Activated CD4-positive, alpha-beta T cell treated with anti-CD3 and anti-CD28 coated beads, Interleukin-2, amount 10 ng/mL, durations not matched to agents 24 days and 14 days (primary cell): ENCODE measurements around the gene SLC43A2. TPM values are rescaled to one million over a fixed set of nuclear protein-coding genes. Genes with fewer than 3 reads are reported as not detected.
"Not testable (repeated sequence)": the region's sequence is repeated elsewhere in the genome, so short reads cannot be mapped to it uniquely, and the experiment has no call there.

Experiments used
- DNase-seq: peaks from one replicate; pipeline ENCODE4 v3.0.0; 2022
- H3K27ac Mint-ChIP-seq: one replicate; pipeline ENCODE4 v1.8.0; 2022; ENCODE audit warnings: mild to moderate bottlenecking, mixed read lengths
- H3K27me3 Mint-ChIP-seq: one replicate; pipeline ENCODE4 v1.8.0; 2022; ENCODE audit warnings: mixed read lengths
- H3K36me3 Mint-ChIP-seq: one replicate; pipeline ENCODE4 v1.8.0; 2022; ENCODE audit warnings: low read depth, mild to moderate bottlenecking, mixed read lengths
- H3K4me1 Mint-ChIP-seq: one replicate; pipeline ENCODE4 v1.8.0; 2021; ENCODE audit warnings: mixed read lengths
- H3K4me3 Mint-ChIP-seq: one replicate; pipeline ENCODE4 v1.8.0; 2022; ENCODE audit warnings: mild to moderate bottlenecking, moderate library complexity, mixed read lengths
- H3K9me3 Mint-ChIP-seq: one replicate; pipeline ENCODE4 v1.8.0; 2021; ENCODE audit warnings: mixed read lengths
- intact Hi-C: fragments of 100-400 bp; cut with micrococcal nuclease; formaldehyde crosslinking; loops from one replicate; pipeline ENCODE4 v1.15.1; 2023
- total RNA-seq: library from RNA; stranded (reverse); gene quantifications from 2 replicates; pipeline ENCODE4 v1.2.3, GENCODE V29; 2022

Gene SLC43A2
- total RNA-seq, 1 donor from 2014 or later = 2.8 TPM

DNA sequence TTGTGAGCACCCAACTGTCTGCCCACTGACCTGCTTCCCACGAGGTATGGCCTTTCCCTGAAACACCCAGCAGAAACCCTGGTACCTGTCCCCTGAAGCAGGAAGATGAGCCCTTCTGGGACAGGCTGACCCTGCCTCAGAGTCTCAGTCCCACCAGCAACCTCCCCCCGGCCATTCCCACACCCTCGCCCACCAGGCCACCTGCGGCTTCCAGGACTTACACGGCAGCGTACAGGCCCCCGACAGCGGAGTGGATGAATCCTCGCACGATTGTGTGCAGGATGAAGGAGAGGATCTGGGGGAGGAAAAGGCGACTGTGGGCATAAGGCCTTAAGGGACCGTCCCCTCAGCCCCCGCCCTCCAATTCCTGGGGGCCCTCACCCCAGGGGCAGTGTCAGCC is 50.6 kb downstream of the SLC43A2 start:
- Mint-ChIP-seq H3K27me3 (no peaks in the 10 kb centered on the region), H3K27ac (no peak overlapping the region), H3K9me3 (no peaks in the 10 kb centered on the region), H3K36me3 (no peaks in the 10 kb centered on the region), H3K4me3 (no peak overlapping the region), H3K4me1 (peaks cover 8% of the 10 kb centered on the region)
- intact Hi-C loops = no loop called here
- no peak for DNase-seq

DNA sequence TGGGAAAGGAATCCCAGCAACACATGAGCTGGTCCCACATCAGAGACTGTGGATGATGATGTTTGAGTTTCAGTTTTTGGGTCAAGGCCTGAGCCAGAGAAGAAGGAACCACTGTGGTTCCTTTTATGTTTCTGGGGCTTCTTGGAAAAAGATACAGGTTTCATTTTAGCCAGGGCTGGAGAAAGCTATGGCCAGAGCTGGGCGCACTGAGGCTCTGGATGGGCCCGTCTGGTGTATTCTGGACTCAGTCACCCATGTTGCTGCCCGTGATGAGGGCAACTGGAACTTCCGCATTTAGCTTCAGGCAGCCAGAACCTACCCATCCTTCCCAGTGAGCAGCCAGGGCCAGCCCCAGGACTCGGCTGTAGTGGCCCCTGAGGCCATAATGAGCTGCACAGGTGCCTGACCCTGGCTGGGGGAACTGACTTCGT is 51.0 kb downstream of the SLC43A2 start:
- peak overlapping the region; percentile 51 for H3K27ac Mint-ChIP-seq
- H3K36me3 Mint-ChIP-seq = no peaks in the 10 kb centered on the region
- no peak for DNase-seq
- H3K4me1 Mint-ChIP-seq = peaks cover 8% of the 10 kb centered on the region
- H3K27me3 Mint-ChIP-seq = no peaks in the 10 kb centered on the region
- H3K4me3 Mint-ChIP-seq = no peak overlapping the region
- intact Hi-C loops = no loop called here
- no peaks in the 10 kb centered on the region for H3K9me3 Mint-ChIP-seq

DNA sequence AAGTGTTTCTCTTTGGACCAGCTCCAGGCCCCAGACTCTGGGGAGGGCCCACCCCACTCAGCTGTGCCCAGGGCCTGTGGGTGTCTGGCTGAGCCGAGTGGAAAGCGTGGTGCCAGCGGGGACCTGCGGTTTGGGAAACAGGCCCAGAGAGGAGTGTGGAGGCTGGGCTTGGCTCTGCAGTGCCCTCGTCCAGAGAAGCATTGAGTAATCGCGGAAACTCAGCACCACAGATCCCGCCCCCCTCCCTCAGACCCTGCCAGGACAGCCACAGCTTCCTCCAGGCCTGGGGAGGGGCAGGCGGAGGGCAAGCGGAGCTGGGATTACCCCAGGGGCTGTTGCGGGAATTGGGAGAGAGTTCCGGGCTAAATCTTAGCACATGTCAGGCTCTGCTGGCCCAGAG is 51.5 kb downstream of the SLC43A2 start:
- no peaks in the 10 kb centered on the region for H3K36me3 Mint-ChIP-seq
- intact Hi-C loops = no loop called here
- H3K9me3 Mint-ChIP-seq = no peaks in the 10 kb centered on the region
- H3K4me1 Mint-ChIP-seq = peaks cover 8% of the 10 kb centered on the region
- no peaks in the 10 kb centered on the region for H3K27me3 Mint-ChIP-seq
- no peak overlapping the region for H3K4me3 Mint-ChIP-seq
- H3K27ac Mint-ChIP-seq = peak overlapping the region; percentile 51
- no peak for DNase-seq

DNA sequence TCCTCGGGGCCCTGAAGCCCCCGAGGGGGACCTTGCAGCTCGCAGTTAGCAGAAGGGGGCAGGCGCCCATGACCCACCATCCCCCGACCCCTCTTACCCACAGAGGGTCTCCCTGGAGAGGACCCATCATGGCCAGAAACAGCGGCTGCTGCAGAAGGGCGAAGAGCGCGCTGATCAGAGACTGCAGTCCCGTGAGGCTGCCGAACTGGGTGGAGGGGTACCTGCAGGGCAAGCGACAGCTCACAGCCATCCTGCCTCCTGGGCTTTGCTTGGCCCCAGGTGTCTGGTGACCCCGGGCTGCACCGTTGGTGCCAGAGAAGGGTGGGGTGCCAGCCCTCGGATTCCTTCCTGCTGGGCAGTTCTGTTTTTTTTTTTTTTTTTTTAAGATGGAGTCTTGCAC is 52.1 kb downstream of the SLC43A2 start:
- H3K4me3 Mint-ChIP-seq = no peak overlapping the region
- H3K36me3 Mint-ChIP-seq = no peaks in the 10 kb centered on the region
- H3K9me3 Mint-ChIP-seq = no peaks in the 10 kb centered on the region
- intact Hi-C loops = no loop called here
- H3K27me3 Mint-ChIP-seq = no peaks in the 10 kb centered on the region
- no peak for DNase-seq
- H3K27ac Mint-ChIP-seq = no peak overlapping the region
- peaks cover 8% of the 10 kb centered on the region for H3K4me1 Mint-ChIP-seq

DNA sequence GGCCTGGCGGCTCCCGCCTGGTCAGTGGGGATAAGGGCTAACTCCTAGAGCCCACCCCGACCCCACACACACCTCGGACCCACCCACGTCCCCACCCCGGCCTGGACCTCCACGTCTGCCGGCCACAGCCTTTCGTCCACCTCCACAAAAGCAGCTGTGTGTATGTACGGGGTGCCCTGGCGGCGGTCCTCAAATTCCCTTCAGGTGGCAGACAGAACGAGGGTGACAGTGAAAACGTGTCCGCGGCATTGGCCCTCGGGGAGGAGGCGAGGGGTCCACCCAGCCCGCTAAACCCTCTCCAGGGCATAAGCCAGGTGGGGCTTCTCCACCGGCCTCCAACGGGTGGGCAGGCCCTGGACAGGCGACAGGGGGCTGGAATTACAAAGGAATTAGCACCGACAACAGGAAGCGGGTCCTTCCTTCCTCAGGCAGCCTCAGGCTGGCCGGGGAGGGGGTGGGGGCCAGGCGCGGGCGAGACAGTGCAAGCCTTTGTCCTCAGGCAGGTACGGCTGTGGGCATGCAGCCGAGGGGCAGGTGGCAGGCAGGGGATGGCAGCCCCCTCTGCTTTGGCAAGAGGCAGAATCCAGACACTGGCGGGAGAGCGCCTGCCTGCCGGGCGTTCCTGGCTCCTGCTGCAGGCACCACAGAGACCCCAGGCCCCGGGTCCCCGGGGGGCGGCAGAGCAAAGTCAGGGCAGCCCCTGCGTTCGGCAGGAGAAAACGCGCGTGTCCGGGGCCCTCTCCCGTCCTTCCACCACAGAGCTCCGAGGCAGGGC is 53.8 kb downstream of the SLC43A2 start:
- Mint-ChIP-seq H3K27ac (no peak overlapping the region), H3K4me3 (no peak overlapping the region), H3K27me3 (no peaks in the 10 kb centered on the region), H3K9me3 (no peaks in the 10 kb centered on the region), H3K36me3 (no peaks in the 10 kb centered on the region), H3K4me1 (peaks cover 8% of the 10 kb centered on the region)
- intact Hi-C loops = loop anchor here (1.0 to 5.0 kb wide), 2 partner anchors 32 to 53 kb away; partner anchors contain the start of gene SLC43A2
- no peak for DNase-seq

DNA sequence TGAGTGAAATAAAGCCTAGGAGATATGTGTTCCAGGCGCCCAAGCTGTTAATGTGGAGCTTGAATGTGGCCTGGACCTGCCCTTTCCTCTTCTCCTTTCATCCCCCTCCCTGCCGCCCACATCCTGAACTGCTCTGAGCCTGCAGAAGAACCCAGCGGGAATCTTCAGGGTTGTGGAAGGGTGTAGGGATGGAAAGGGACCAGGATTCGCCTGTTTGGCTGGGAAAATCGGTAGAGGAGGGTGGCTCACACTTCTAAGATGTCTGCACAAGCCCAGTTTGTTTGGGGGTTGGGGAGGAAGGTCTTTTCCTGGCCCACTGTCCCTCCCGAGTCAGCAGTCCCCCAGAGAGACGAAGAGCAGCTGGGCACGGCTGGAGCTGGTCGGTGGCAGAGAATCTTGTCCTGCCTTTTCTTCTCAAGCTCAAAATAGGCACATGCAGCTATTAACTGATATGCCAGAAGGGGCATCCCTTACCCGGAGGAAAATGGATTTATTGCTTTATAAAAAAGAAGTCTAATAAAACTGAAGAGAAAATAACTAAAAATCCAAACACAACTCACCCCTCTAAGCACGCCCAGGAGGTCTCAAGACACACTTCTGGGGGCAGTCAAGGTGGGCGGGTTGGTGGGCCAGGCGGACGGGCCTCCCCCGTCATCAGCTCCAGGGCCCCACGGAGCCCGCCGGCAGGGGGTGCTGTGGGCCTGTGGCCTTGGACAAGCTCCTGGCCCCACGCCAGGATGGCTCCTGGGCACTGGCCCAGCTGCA is 54.5 kb downstream of the SLC43A2 start:
- no peaks in the 10 kb centered on the region for H3K27me3 Mint-ChIP-seq
- peak; percentile 90 for DNase-seq
- no peak overlapping the region for H3K27ac Mint-ChIP-seq
- intact Hi-C loops = loop anchor here (1.0 to 5.0 kb wide), 2 partner anchors 33 to 54 kb away; partner anchors contain the start of gene SLC43A2
- H3K4me3 Mint-ChIP-seq = no peak overlapping the region
- H3K36me3 Mint-ChIP-seq = no peaks in the 10 kb centered on the region
- peaks cover 8% of the 10 kb centered on the region for H3K4me1 Mint-ChIP-seq
- no peaks in the 10 kb centered on the region for H3K9me3 Mint-ChIP-seq

DNA sequence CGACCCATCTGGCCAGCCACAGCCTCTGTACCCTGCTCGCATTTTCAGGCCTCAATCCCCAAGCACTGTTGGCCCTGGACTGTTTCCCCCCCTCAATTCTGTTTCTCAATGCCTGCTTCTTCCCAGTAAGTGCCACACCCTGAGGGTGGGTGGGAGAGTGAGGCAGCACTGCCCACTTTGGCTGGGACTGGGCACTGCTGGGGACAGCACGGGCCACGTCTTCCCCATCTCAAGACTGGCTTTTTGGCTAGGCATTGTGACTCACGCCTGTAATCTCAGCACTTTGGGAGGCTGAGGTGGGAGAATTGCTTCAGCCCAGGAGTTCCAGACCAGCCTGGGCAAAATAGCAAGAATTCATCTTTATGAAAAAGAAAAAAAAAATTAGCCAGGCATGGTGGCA is 56.0 kb downstream of the SLC43A2 start:
- intact Hi-C loops = loop anchor here (5.0 kb wide), 1 partner anchor 35 kb away; no protein-coding TSS in a partner anchor
- peaks cover 12% of the 10 kb centered on the region for H3K4me1 Mint-ChIP-seq
- H3K27me3 Mint-ChIP-seq, H3K4me3 Mint-ChIP-seq, H3K27ac Mint-ChIP-seq, H3K9me3 Mint-ChIP-seq, H3K36me3 Mint-ChIP-seq, DNase-seq: not testable (repeated sequence)

DNA sequence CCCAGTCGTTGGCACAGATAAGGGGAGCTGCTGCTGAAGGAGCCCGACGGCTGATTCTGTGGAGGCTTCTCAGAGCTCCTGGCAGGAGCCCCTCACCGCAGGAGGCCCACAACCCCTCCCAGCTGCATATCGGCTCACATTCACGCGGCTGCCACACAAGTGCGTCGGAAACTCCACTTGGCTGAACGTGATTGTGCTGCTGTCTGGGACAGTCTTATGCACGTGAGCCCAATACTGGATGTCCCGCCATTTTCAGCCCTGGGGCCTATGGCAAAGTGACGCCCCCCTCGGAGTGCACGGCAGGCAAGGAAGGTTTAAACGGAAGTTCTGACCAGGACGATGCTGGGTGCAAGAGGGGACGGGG is 57.3 kb downstream of the SLC43A2 start:
- intact Hi-C loops = loop anchor here (5.0 kb wide), 1 partner anchor 36 kb away; no protein-coding TSS in a partner anchor
- no peak for DNase-seq
- peaks cover 2% of the 10 kb centered on the region for H3K36me3 Mint-ChIP-seq
- H3K9me3 Mint-ChIP-seq = no peaks in the 10 kb centered on the region
- H3K4me3 Mint-ChIP-seq = no peak overlapping the region
- peaks cover 12% of the 10 kb centered on the region for H3K4me1 Mint-ChIP-seq
- no peaks in the 10 kb centered on the region for H3K27me3 Mint-ChIP-seq
- no peak overlapping the region for H3K27ac Mint-ChIP-seq

DNA sequence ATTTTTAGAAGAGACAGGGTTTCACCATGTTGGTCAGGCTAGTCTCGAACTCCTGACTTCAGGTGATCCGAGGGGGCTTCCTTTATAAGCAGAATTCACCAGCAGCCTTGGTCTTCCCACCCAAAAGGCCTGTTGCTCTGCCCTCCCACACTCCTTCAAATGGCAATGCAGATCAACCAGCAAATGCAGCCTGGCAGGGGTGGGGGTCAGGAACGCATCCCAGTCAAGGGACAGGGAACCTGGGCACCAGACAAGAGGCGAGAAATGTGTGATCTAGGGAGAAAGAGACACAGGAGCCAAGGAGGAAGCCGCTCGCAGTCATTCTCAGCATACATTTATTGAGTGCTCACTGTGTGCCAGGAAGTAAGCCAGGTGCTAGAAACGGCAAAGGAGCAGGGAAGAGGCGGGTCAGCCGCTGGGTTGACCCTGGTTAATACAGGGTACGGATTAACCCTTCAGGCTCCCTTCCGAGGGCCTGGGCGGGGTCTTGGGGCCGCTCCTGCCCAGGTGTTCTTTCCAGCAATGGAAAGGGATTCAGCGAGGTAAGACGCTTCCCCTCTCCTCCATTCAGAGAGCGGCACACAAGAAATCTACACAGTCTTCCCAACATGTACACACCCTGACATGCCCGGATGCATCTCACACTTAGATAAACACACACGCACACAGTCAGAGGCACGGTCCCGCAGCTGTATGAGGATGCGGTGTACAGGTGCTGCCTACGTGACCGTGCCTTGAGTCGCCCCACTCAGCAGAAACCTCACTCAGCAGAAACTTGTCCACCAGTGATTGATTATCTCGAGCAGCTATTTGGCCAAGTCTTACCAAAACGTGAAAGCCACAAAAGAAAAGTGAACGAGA is 59.5 kb downstream of the SLC43A2 start:
- no peaks in the 10 kb centered on the region for H3K9me3 Mint-ChIP-seq
- intact Hi-C loops = no loop called here
- H3K4me3 Mint-ChIP-seq = no peak overlapping the region
- peaks cover 17% of the 10 kb centered on the region for H3K4me1 Mint-ChIP-seq
- H3K27me3 Mint-ChIP-seq = peaks cover under 1% of the 10 kb centered on the region
- peaks cover 2% of the 10 kb centered on the region for H3K36me3 Mint-ChIP-seq
- no peak overlapping the region for H3K27ac Mint-ChIP-seq
- no peak for DNase-seq

DNA sequence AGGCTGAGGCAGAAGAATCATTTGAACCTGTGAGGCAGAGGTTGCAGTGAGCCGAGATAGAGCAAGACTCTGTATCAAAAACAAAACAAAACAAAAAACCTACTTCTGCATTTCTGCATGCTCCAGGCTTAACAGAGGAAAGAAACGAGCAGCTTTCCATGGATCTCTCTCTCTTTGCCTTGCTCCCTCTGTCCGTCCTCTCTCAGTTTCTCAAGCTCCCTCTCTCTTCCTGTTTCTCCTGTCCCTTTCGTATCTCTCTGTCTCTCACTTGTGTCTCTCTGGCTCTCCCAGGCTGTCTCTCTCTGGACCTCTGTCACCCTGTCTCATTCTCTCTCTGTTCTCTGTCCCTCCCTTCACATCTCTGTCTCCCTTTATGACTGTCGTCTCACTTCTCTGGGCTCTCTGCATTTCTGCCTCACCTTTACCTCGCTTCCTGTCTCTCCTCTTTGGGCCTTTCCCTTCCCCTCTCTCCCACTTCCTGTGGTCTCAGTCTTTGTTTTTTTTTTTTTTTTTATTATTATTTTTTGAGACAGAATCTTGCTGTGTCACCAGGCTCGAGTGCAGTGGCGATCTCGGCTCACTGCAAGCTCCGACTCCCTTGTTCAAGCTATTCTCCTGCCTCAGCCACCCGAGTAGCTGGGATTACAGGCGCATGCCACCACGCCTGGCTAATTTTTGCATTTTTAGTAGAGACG is 62.0 kb downstream of the SLC43A2 start:
- intact Hi-C loops = loop anchor here (2.0 kb wide), 1 partner anchor 62 kb away; the partner anchor contains the start of gene SLC43A2
- peaks cover 7% of the 10 kb centered on the region for H3K27me3 Mint-ChIP-seq
- no peaks in the 10 kb centered on the region for H3K9me3 Mint-ChIP-seq
- H3K27ac Mint-ChIP-seq = peak overlapping the region; percentile 89
- peak overlapping the region; percentile 82 for H3K4me3 Mint-ChIP-seq
- DNase-seq = peak; percentile 82
- peaks cover 3% of the 10 kb centered on the region for H3K36me3 Mint-ChIP-seq
- H3K4me1 Mint-ChIP-seq = peaks cover 22% of the 10 kb centered on the region

DNA sequence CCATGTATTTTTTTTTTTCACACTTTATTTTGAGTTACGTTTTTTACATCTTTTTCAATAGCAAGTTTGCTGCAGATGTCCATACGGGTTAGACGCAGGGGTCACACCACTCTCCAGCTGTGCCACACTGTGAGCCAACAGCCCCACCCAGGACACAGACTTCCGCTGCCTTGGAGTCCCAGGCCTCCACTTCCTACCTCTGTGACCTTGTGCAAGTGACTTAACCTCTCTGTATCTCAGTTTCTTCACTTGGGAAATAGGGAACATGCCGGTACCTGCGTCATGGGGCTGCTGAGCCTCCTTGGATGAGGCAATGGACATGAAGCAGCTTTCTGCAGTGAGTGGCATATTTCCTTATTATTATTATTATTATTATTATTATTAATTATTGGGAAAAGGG is 62.8 kb downstream of the SLC43A2 start:
- Mint-ChIP-seq H3K27me3 (peaks cover 7% of the 10 kb centered on the region), H3K4me1 (peaks cover 30% of the 10 kb centered on the region), H3K9me3 (no peaks in the 10 kb centered on the region), H3K27ac (no peak overlapping the region), H3K36me3 (peaks cover 9% of the 10 kb centered on the region), H3K4me3 (no peak overlapping the region)
- DNase-seq = no peak
- intact Hi-C loops = loop anchor here (2.0 kb wide), 1 partner anchor 63 kb away; the partner anchor contains the start of gene SLC43A2

DNA sequence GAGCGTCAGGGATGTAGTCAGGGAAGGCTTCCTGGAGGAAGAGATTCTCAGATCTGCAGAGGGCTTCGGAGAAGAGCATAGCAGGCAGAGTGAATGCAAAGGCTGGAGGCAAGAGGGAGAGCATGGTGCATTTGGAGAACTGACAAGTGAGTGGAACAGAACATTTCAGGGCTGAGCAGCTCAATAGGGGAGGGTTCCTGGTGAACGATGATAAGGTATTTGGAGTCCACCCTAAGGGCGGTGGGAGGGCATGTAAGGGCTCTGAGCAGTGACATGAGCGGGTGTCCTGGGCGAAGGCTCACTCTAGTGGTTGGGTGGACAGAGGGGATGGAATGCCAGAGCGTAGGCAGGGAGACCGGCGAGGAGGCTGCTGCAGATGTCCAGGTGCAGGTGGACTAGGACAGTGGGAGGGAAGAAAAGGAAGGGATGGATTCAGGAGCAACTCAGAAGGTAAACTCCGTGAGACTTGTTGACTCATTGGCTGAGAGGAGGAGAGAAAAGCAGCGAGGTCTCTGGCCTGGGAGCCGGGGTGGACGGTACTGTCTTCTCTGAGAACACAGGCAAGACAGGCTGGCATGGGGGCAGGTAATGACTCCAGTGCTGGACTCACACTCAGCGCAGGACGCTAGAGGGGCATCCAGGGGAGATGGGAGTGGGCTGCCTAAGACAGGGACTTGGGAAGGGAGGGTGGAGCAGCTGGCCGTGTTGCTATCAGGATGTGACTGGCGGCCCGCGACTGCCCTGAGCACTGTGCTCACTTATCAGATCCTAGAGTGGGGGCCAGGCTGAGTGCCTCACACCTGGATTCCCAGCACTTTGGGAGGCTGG is 64.6 kb downstream of the SLC43A2 start:
- H3K27me3 Mint-ChIP-seq = peaks cover 7% of the 10 kb centered on the region
- peak overlapping the region; percentile 59 for H3K27ac Mint-ChIP-seq
- peaks cover 34% of the 10 kb centered on the region for H3K4me1 Mint-ChIP-seq
- peaks cover 9% of the 10 kb centered on the region for H3K36me3 Mint-ChIP-seq
- peak overlapping the region; percentile 91 for H3K4me3 Mint-ChIP-seq
- no peaks in the 10 kb centered on the region for H3K9me3 Mint-ChIP-seq
- peak; percentile 59 for DNase-seq
- intact Hi-C loops = no loop called here
